ENCODE results near the gene TMEM270. TPM values are rescaled to one million over a fixed set of nuclear protein-coding genes. Genes with fewer than 3 reads are reported as not detected.

The TMEM270 gene
- total RNA-seq, 2 donors from 2014 or later: 4.9 TPM; not detected in 1

- H3K27ac ChIP-seq: no peak overlapping the region
- H3K9me3 ChIP-seq: no peaks in the 10 kb centered on the region
- no peaks in the 10 kb centered on the region for H3K36me3 ChIP-seq
- intact Hi-C loops (cut with DNase I): no loop called here
- H3K4me3 ChIP-seq: no peak overlapping the region
- peaks cover 8% of the 10 kb centered on the region for H3K4me1 ChIP-seq (replicated peaks)
- no peaks in the 10 kb centered on the region for H3K27me3 ChIP-seq (replicated peaks; ENCODE audit: insufficient read depth)
- TF ChIP-seq POLR2A (IDR thresholded peaks at IDR 0.05): no peak
- TF ChIP-seq CTCF (IDR thresholded peaks at IDR 0.05): no peak
- no peak for TF ChIP-seq POLR2AphosphoS5 (IDR thresholded peaks at IDR 0.05)
- WGBS: 98% methylated on average over 5 of the region's 5 CpGs
- DNase-seq (ENCODE audit: low spot score): no peak
Measured at GRCh38 chr7:73887762-73888161, 26.8 kb downstream of the TMEM270 start.

GRCh38 chr7:73888959-73889358, 28.0 kb downstream of the TMEM270 start:
- no peaks in the 10 kb centered on the region for H3K36me3 ChIP-seq
- intact Hi-C loops (cut with DNase I): no loop called here
- H3K27me3 ChIP-seq (replicated peaks; ENCODE audit: insufficient read depth): no peaks in the 10 kb centered on the region
- WGBS: 74% methylated on average over 6 of the region's 6 CpGs
- H3K4me3 ChIP-seq: no peak overlapping the region
- H3K9me3 ChIP-seq: no peaks in the 10 kb centered on the region
- no peak for DNase-seq (ENCODE audit: low spot score)
- peaks cover 15% of the 10 kb centered on the region for H3K4me1 ChIP-seq (replicated peaks)
- no peak overlapping the region for H3K27ac ChIP-seq
- TF ChIP-seq CTCF (IDR thresholded peaks at IDR 0.05): no peak
- no peak for TF ChIP-seq POLR2AphosphoS5 (IDR thresholded peaks at IDR 0.05)
- TF ChIP-seq POLR2A (IDR thresholded peaks at IDR 0.05): no peak

- Histone ChIP-seq H3K4me1 (replicated peaks) (peaks cover 16% of the 10 kb centered on the region), H3K9me3 (no peaks in the 10 kb centered on the region), H3K4me3 (no peak overlapping the region), H3K36me3 (no peaks in the 10 kb centered on the region), H3K27ac (no peak overlapping the region), H3K27me3 (replicated peaks; ENCODE audit: insufficient read depth) (no peaks in the 10 kb centered on the region)
- WGBS: 92% methylated on average over 16 of the region's 16 CpGs
- DNase-seq (ENCODE audit: low spot score): no peak
- intact Hi-C loops (cut with DNase I): no loop called here
- TF ChIP-seq CTCF (IDR thresholded peaks at IDR 0.05): no peak
- TF ChIP-seq POLR2AphosphoS5 (IDR thresholded peaks at IDR 0.05): no peak
- TF ChIP-seq POLR2A (IDR thresholded peaks at IDR 0.05): no peak
Measured at GRCh38 chr7:73890555-73891147, 29.7 kb downstream of the TMEM270 start.

- H3K27me3 ChIP-seq (replicated peaks; ENCODE audit: insufficient read depth): no peaks in the 10 kb centered on the region
- TF ChIP-seq POLR2A (IDR thresholded peaks at IDR 0.05) (no peak), POLR2AphosphoS5 (IDR thresholded peaks at IDR 0.05) (no peak), CTCF (IDR thresholded peaks at IDR 0.05) (no peak)
- no peak overlapping the region for H3K4me3 ChIP-seq
- H3K36me3 ChIP-seq: no peaks in the 10 kb centered on the region
- peaks cover 14% of the 10 kb centered on the region for H3K4me1 ChIP-seq (replicated peaks)
- intact Hi-C loops (cut with DNase I): no loop called here
- no peak for DNase-seq (ENCODE audit: low spot score)
- no peaks in the 10 kb centered on the region for H3K9me3 ChIP-seq
- WGBS: 86% methylated on average over 16 of the region's 16 CpGs
- no peak overlapping the region for H3K27ac ChIP-seq
Measured at GRCh38 chr7:73891178-73891885, 30.4 kb downstream of the TMEM270 start.
